Pons (tissue), 1 donor: ENCODE measurements around the gene CCDC13.

Experiments used
- DNase-seq: peaks from one replicate; pipeline ENCODE4 v3.0.0-alpha.2; 2016; ENCODE audit warnings: low spot score

Gene CCDC13

GRCh38 chr3:42752961-42753360 lies 20.1 kb downstream of the CCDC13 start:
- DNase-seq: no peak

- no peak for DNase-seq
Observed at GRCh38 chr3:42752441-42752840, 20.6 kb downstream of the CCDC13 start.

GRCh38 chr3:42751609-42752008 lies 21.4 kb downstream of the CCDC13 start:
- no peak for DNase-seq

DNA sequence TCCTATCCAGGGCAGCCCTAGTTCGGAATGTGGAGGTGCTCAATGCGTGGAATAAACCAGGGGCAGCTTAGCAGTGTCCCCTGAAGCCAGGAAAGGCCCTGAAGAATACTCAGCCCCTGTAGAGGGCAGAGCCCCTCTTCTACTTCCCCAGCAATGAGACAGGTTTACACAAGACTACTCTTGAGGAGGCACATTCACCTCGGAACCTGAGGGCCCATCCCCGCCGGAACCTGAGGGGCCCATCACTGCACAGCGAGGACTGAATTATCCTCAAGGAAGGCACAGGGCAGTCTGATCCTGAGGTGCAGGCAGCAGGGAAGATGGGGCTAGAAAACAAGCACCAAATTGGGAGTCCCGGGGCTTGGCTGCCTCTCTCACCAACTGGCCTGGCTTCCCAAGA lies 22.2 kb downstream of the CCDC13 start:
- no peak for DNase-seq

DNA sequence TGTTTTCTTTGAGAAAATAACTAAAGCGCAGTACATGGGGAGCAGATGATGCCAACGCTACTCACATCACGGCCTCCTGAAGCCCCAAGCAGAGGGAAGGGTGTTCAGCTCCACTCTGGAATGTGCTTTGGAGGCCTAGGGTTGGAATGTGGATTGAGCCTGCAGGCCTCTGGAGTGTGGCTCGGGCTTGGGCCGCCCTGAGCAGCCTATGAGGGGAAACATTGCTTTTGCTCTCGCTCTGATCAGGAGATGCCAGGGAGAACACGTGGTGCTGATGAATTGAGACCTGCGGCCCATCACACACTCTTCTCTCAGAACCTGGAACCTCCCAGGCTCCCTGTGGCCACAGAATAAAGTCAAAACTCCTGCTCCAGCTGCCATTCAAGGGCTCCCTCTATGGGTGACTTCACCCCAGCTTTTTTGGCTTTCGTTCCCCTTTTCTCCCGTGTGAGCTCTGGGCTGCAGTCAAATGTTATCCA lies 23.3 kb downstream of the CCDC13 start:
- peak; percentile 76 for DNase-seq

- no peak for DNase-seq
Observed at GRCh38 chr3:42749025-42749752, 23.9 kb downstream of the CCDC13 start.

DNA sequence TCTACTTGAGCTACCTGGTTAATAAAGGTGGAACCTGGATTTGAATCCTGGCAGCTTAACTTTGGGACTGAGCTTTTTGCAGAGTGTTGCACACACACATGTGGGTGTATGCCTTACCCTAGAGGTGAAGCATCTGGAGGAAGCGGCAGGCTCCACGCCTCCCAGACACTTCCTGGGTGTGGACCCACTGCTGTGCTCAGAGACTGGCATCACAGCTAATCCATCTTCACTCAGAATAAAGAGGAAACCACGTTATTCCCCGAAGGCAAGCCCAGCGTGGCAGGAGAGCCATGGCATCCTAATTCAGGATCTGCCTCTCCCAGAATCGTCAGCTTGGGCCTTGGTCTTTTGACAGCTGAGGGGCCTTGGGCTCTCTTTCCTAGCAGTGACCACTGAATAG lies 25.5 kb downstream of the CCDC13 start:
- no peak for DNase-seq

DNA sequence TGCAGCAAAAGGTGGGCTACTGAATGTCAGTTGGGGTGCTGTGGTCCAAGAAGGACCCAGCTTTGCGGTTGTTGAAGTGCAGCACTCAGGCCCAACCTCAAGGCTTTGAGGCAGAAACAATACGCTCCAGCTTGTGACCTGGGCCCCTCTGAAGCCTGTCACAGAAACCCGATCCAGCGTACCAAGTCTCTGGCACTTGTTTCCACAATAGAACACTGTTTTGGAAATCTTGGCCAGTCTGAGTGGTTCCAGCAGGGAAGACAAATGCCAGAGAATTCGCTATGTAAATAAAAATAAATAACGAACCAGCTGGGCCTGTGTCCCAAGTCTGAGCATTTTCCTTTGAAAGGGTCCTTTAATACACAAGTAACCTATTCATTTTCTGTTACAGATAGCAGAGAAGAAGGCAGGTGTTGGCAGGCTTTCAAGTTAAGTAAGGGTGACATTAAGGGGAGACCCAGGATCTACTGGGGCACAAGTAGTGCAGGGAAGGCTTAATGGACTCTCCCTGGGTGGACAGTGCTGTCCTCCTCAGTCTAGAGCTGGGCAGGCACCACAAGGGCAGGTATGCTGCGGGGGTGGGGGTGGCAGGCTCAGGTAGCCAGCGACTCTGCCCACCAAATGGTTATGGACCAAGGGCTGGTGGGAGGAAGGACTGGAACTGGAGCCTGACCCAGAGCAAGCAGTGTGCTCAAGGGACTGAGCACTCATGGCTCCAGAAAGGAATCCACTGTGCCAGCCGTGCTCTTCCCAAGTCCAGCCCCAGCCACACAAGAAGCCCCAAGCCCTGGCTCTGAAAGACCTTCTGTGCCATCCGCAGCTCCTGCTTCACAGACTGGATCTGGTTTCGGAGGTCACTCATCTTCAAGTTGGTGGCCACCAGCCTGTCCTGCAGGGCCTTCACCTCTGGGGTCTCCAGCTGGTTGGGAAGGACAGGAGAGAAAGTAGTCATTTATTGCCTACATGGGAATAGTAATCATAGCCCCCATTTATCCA lies 26.3 kb downstream of the CCDC13 start:
- peak; percentile 91 for DNase-seq

GRCh38 chr3:42745776-42746454 lies 27.1 kb downstream of the CCDC13 start:
- no peak for DNase-seq

DNA sequence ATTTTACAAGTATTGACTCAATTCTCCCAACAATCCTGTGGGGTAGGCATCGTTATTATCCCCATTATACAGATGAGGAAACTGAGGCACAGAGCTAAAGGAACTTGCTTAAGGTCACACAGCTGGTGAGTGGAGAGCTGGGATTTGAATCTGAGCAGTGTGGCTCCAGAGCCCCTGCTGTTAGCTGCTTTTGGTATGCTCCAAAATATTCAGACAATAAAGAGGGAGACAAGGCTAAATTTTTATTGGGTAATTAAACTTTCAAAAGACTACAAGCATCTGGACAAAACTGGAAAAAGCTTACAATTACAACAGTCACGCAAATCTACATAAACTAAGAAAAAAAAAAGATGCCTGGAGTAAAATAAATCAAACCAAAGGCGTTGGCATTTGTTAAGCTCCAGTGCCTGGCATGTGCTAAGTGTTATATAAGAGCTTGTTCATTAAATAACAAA lies 27.7 kb downstream of the CCDC13 start:
- no peak for DNase-seq

DNA sequence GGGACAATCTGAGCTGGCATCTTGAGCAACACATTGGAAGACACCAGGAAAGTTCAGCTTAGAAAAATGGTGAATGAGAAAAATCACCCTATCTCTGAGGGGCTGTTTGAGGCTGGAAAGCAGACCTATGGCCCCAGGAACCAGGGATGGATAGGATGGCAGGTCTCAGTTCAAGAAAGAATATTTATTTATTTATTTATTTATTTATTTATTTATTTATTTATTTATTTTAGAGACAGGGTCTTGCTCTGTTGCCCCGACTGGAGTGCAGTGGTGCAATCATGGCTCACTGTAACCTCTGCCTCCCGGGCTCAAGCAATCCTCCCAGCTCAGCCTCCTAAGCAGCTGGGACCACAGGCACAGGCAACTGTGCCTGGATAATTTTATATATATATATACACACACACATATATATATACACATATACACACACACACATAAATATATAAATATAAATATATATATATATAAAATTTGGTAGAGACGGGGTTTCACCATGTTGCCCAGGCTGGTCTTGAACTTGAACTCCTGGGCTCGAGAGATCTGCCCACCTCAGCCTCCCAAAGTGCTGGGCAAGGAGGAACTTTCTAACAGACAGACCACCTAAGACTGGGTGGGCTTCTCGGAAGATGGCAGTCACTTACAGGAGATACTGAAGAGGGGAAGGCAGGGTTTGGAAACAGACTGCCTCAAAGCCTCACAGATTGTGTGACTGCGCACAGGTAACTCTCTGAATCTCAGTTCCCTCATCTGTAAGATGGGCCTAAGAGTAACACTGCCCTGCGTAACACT lies 29.7 kb downstream of the CCDC13 start:
- no peak for DNase-seq

DNA sequence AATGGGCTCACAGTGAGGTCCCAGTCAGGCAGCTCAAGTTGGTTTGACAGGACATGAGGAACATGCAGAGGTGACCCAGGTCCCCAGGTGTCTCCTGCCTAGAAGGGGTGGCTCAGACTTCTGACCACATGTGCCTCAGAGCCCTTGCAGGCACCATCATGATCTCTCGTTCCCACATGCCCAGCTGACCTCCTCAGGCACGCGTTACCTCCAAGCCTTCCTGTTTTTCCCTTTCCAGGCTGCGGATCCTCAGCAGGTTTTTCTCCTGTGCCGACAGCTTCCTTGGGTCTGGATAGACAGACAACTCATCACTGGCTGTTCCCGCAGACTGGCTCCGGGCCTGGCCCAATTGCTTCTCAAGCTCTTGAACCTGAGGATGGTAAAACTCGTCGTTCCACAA lies 30.4 kb downstream of the CCDC13 start:
- no peak for DNase-seq

- DNase-seq: no peak
Observed at GRCh38 chr3:42742259-42742658, 30.8 kb downstream of the CCDC13 start.

DNA sequence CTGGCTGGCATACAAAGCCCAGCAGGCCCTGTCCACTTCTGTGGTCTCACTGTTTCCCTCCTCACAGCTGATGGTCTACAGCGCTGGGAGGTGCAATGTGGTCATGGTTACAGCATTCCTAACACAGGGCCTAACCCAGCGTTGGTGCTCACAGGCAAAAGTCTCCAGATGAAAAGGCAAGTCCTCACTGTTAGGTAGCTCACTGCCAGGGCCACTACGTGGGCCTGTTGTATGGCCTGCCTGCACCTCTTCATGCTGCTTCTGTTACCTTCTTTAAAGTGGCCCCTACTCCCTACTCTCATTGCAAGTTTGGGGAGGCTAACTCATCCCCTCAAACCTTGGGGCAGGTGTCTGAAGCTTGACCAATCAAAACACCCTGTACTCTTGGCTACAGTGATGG lies 31.3 kb downstream of the CCDC13 start:
- DNase-seq: no peak

DNA sequence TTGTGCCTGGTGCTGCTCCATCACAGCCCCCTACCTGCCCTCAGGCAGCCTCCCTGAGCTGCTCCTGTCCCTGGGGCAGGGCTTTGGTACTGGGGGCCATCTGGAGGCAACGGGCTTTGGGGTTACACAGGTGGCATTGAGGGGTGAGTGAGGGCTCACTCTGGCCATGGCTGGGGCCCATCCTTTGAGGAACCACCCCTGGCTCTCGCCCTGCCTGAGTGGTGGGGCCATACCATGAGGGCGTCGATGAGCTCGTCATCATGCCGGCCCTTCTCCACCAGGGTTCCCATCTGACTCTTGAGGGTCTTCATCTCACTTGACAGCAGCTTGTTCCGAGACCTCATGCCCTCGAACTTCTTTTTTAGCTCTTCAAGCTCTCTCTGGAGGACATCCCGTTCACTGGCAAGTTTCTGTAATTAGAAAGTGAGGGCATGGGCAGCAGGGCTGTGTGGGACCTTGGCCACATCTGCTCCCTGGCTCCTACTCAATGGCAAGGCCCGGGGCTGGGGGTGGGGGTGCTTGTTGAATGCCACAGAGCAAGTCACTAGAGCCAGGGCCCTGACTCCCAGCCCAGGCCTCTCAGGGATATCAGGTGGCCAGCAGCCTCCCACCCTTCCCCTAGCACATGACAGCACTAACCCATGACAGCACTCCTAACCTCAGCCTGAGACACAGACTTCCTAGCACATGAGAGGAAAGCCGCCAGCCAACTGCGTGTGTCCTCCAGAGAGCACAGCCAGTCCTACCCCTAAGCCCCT lies 33.5 kb downstream of the CCDC13 start:
- DNase-seq: peak; percentile 82

- DNase-seq: no peak
Observed at GRCh38 chr3:42736531-42736930, 36.5 kb downstream of the CCDC13 start.

- no peak for DNase-seq
Observed at GRCh38 chr3:42736081-42736480, 37.0 kb downstream of the CCDC13 start.

DNA sequence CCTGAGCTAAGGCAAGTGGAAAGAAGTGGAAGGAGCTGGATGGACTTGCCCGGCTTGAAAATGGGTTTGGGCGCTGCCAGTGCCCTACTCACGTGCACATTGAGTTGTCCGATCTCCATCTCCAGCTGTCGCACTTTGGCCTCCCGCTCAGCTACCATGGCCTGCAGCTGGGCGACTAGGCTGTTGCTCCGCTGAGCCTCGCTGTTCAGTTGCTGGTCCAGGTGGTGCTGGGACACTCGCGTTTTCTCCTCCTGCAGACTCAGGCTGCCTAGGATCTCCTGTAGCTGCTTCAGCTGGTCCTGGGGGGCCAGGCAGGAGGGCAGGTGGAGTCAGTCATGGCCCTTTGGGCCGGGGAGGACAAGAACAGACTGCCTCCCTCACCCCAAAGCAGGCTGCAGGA lies 37.4 kb downstream of the CCDC13 start:
- DNase-seq: no peak

- DNase-seq: no peak
Observed at GRCh38 chr3:42735019-42735418, 38.0 kb downstream of the CCDC13 start.

DNA sequence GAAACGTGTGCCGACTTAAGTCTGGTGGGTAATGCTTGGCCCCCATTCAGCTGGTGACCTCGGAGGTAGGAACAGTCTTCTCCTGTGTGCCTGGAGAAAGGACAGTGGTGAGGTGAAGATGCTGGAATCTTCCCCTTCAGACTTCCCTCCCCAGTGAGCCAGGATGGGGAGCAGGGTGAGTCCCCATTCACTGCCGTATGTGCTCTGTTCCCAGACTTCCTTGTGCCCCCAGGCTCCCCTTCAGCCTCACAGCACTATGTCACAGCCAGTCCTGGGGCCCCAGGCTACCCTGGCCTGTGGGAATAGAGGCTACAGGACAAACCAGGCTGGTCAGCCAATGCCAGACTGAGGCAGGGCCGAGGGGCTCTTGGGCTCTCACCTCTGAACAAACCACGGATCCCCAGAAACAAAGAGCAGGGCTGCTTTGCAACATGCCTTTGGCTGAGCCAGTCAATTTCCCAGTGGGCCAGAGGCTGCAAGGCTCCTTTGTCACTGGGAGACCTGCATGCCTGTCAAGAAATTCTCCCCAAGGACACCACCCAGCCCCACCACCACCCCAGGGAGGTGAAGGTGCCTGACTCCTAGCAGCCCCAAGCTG lies 38.7 kb downstream of the CCDC13 start:
- no peak for DNase-seq
